Aorta (tissue), 5 donors: ENCODE results near the gene ZNF594. TPM values are rescaled to one million over a fixed set of nuclear protein-coding genes. Genes with fewer than 3 reads are reported as not detected.

ENCODE experiments used
- ATAC-seq: fragments of 200-7000 bp; cut with Tn5 transposase; one replicate; pipeline ENCODE4 v1.9.1; 2022; ENCODE audit warnings: moderate library complexity; ENCODE audit not compliant: low FRiP score
- DNase-seq, 2 donors: peaks; one replicate each; pipeline ENCODE4 v3.0.0-alpha.2; 2020
- H3K27ac ChIP-seq, 2 donors: one replicate each; pipeline ENCODE4 v1.5.1; 2013; ENCODE audit warnings: low read length in 2 of 2, mild to moderate bottlenecking in 2 of 2, moderate library complexity in 2 of 2, control low read depth in 1 of 2, inconsistent platforms in 1 of 2, low read depth in 1 of 2
- H3K27me3 ChIP-seq, 2 donors: one replicate each; pipeline ENCODE4 v1.6.1; 2013; ENCODE audit warnings: control low read depth in 1 of 2, low read length in 1 of 2, mild to moderate bottlenecking in 1 of 2, moderate library complexity in 1 of 2; ENCODE audit not compliant: insufficient read depth in 2 of 2, control insufficient read depth in 1 of 2
- H3K36me3 ChIP-seq, 2 donors: one replicate each; pipeline ENCODE4 v1.6.1; 2013; ENCODE audit warnings: control low read depth in 1 of 2, low read length in 1 of 2, mild to moderate bottlenecking in 1 of 2; ENCODE audit not compliant: insufficient read depth in 2 of 2, control insufficient read depth in 1 of 2
- H3K4me1 ChIP-seq, 2 donors: one replicate each; pipeline ENCODE4 v1.6.1; 2013; ENCODE audit warnings: low read length in 2 of 2, control low read depth in 1 of 2, mild to moderate bottlenecking in 1 of 2, moderate library complexity in 1 of 2; ENCODE audit not compliant: insufficient read depth in 2 of 2, control insufficient read depth in 1 of 2
- H3K4me3 ChIP-seq, 2 donors: one replicate each; pipeline ENCODE4 v1.5.1; 2013; ENCODE audit warnings: low read length in 2 of 2, control low read depth in 1 of 2, mild to moderate bottlenecking in 1 of 2
- H3K9me3 ChIP-seq: one replicate; pipeline ENCODE4 v1.6.1; 2013; ENCODE audit warnings: mild to moderate bottlenecking, low read length; ENCODE audit not compliant: control insufficient read depth
- WGBS, 2 donors: extraction: QIAGEN DNeasy Blood & Tissue Kit; methylation state at CpG; one replicate each; pipeline ENCODE4 v1.1.7; 2013; 5-methylcytosine and 5-hydroxymethylcytosine counted together
- intact Hi-C, 2 donors: fragments of 100-400 bp; cut with DNase I; formaldehyde crosslinking; loops; one replicate each; pipeline versions ENCODE4 v1.14.2 to v1.15.0; 2022
- polyA plus RNA-seq, 2 donors: library from polyadenylated mRNA; stranded (reverse); fragments of 200-250 nt; gene quantifications; one replicate each; pipeline ENCODE4 v1.2.3, GENCODE V29; 2013
- total RNA-seq, 2 donors: library from RNA; stranded (reverse); fragmentation: NEBNext Ultra II Directional; extraction: Animal tissue kit (Norgen Biotek cat#: 25700); gene quantifications; one replicate each; pipeline ENCODE4 v1.2.1, GENCODE V29; 2021
- donor health status: healthy with polysubstance abuse.
- donor health status: Bipolar disorder and iron deficiency.
- donor health status: DM: no; HTN: no; CAD: no.
- donor health status: DM: no; HTN: no; CAD: no.
- donor health status: DM: yes; HTN: yes; CAD: no.

ZNF594 gene
- total and polyA plus RNA-seq, 4 donors = 0.75 to 10.3 (median 5.0) TPM

DNA sequence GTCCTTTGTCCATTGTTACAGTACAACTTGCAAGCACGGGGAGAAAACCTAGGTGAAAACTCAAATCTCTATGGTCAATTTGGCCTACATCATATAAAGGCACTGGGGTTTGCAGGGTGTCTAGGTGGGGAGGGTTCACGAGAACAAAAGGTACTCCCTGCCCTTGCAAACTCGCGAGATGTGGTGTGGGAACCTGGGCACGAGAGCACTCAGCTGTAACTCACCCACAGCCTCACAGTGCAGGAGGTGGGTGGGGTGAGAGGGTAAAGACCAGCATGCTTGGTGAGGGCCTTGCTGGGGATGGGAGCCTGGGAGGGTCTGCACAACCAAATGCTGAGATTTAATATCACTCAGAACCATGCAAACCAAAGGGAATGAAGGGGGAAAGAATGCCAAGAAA is 18.4 kb upstream of the ZNF594 start:
- no peak overlapping the region for H3K4me3 ChIP-seq
- DNase-seq (no peak), ATAC-seq (no peak)
- no peaks in the 10 kb centered on the region for H3K4me1 ChIP-seq
- H3K27me3 ChIP-seq = no peaks in the 10 kb centered on the region
- H3K27ac ChIP-seq = no peak overlapping the region
- H3K36me3 ChIP-seq = peaks cover 0 to 3% of the 10 kb centered on the region in 2 donors
- no peaks in the 10 kb centered on the region for H3K9me3 ChIP-seq
- 81 to 86% methylated on average over 5 of the region's 5 CpGs for WGBS, 2 donors
- intact Hi-C loops = no loop called here

DNA sequence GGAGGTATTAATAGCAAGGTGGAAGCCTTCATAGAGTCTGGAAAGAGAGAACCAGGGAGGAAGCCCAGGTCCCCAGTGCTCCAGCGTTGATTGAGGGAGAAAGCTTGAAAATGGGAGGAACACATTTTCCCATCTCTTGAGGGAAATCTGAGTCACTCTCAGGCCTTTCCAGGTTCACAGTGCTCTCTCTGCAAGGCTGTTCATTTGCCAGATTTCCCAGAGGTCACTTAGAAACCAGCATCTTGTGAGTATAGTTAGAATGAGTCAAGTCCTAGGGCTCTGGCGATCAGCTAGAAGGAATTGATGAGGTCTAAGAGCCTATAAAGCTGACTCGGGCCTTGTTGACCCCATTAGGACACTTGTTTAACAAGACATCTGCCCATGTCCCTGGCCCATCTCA is 17.7 kb upstream of the ZNF594 start:
- Histone ChIP-seq H3K27me3 (no peaks in the 10 kb centered on the region), H3K9me3 (no peaks in the 10 kb centered on the region), H3K4me1 (no peaks in the 10 kb centered on the region), H3K27ac (no peak overlapping the region), H3K4me3 (no peak overlapping the region), H3K36me3 (peaks cover 0 to 3% of the 10 kb centered on the region in 2 donors)
- ATAC-seq = no peak
- DNase-seq = no peak
- intact Hi-C loops = no loop called here
- 88 to 94% methylated on average over 3 of the region's 3 CpGs for WGBS, 2 donors

DNA sequence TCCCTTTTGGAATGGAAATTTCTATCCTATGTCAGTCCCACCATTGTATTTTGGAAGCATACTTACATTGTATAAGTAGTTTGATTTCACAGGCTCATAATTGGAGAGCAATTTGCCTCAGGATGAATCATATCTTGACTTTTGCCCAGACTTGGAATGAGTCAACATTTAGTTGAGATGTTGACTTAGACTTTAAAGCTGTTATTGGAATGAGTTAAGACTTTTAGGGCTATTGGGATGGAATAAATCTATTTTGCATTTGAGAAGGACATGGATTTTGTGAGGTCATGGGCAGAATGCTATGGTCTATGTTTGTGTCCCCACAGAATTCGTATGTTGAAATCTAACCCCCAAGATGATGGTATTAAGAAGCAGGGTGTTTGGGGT is 12.2 kb upstream of the ZNF594 start:
- no peaks in the 10 kb centered on the region for H3K36me3 ChIP-seq
- no peak for ATAC-seq
- no peak overlapping the region for H3K27ac ChIP-seq
- no peaks in the 10 kb centered on the region for H3K9me3 ChIP-seq
- intact Hi-C loops = no loop called here
- no peak overlapping the region for H3K4me3 ChIP-seq
- no peaks in the 10 kb centered on the region for H3K27me3 ChIP-seq
- WGBS, 2 donors = 81 to 88% methylated on average over 1 of the region's 1 CpG
- no peaks in the 10 kb centered on the region for H3K4me1 ChIP-seq
- no peak for DNase-seq

DNA sequence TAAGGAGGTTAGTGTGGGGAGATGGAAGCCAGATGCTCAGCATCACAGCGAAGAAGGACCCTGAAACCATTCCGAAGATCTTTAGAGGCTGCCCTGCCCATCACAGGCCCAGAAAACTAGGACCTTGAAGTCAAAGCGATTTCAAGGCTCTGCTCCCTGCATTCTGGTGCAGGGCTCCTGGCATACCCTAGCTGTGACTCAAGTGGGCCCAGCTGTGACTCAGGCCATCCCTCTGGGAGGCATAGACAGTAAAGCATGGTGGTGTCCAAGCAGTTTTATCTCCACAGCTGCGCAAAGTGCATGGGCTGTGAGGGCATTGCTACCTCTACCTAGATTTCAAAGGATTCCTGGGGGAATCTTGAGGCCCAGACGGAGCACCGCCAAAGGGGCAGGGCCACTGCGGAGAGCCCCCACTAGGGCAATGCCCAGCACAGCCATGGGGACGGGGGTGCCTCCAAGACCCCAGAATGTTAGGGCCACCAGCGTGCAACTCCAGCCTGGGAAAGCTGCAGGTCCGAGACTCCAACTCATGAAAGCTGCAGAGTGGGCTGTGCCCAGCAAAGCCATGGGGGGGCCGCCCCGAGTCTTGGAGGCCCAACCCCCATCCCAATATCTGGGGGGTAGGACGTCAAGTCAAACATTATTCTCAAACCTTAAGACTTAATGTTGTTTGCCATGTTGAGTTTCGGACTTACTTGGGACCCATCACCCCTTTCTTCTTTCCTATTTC is 11.7 kb upstream of the ZNF594 start:
- Histone ChIP-seq H3K4me1 (no peaks in the 10 kb centered on the region), H3K4me3 (no peak overlapping the region), H3K9me3 (no peaks in the 10 kb centered on the region), H3K27me3 (no peaks in the 10 kb centered on the region), H3K27ac (no peak overlapping the region), H3K36me3 (no peaks in the 10 kb centered on the region)
- intact Hi-C loops = no loop called here
- 96% methylated on average over 14 of the region's 14 CpGs for WGBS, 2 donors
- no peak for ATAC-seq
- DNase-seq = no peak

DNA sequence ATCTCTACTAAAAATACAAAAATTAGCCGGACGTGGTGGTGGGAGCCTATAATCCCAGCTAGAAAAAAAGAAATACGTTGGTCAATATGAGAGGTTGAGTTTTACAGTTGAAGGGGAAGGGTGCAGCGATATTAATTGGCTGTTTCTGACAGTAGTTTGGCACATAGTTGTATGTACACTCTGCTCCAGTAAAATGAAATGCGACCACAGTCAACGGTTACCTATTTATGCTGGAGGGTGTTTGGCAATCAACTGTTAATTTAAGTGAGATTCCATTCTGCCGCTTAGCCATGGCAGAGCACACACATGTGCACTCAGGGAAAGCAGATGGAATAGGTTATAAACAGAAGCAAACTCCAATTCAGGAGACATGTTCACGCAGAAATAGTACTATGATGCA is 9.3 kb upstream of the ZNF594 start:
- Histone ChIP-seq H3K27me3 (no peaks in the 10 kb centered on the region), H3K9me3 (no peaks in the 10 kb centered on the region), H3K4me3 (no peak overlapping the region), H3K36me3 (no peaks in the 10 kb centered on the region), H3K27ac (no peak overlapping the region), H3K4me1 (no peaks in the 10 kb centered on the region)
- 89 to 92% methylated on average over 8 of the region's 8 CpGs for WGBS, 2 donors
- ATAC-seq (no peak), DNase-seq (no peak)
- intact Hi-C loops = no loop called here

DNA sequence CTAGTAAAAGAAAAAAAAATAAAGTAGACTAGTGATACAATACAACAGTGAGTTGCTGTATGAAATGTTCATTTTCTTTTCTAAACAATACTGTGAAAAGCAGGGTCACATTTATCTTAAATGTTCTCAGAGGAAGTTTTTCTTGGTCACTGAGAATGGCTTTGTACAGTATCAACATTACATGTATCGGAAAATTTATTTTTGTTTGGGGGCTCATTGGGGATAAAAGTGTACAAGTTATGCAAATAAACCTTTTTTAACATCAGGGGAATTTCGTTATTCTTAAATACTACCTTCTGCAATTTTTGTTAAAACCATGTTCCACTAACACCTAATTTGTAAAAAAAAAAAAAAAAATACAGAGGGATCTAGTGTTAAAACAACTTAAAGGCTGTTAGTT is 8.7 kb upstream of the ZNF594 start:
- no peak overlapping the region for H3K27ac ChIP-seq
- DNase-seq (no peak), ATAC-seq (no peak)
- no peak overlapping the region for H3K4me3 ChIP-seq
- WGBS, 2 donors = 36 to 54% methylated on average over 2 of the region's 2 CpGs
- H3K27me3 ChIP-seq = no peaks in the 10 kb centered on the region
- H3K9me3 ChIP-seq = no peaks in the 10 kb centered on the region
- H3K36me3 ChIP-seq = no peaks in the 10 kb centered on the region
- intact Hi-C loops = no loop called here
- no peaks in the 10 kb centered on the region for H3K4me1 ChIP-seq

DNA sequence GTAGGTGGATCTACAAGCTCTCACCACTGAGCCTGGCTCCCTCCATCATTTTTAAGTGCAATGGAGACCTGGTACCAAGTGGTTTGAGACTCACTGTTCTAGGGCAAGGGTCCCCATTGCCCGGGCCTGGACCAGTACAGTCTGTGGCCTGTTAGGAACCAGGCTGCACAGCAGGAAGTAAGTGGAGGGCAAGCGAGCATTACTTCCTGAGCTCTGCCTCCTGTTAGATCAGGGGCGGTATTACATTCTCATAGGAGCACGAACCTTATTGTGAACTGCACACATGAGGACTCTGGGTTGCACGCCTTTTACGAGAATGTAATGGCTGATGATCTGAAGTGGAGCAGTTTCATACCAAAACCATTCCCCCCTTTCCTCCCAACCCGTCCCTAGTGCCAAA is 6.8 kb upstream of the ZNF594 start:
- Histone ChIP-seq H3K9me3 (no peaks in the 10 kb centered on the region), H3K36me3 (no peaks in the 10 kb centered on the region), H3K27ac (no peak overlapping the region), H3K27me3 (no peaks in the 10 kb centered on the region), H3K4me3 (no peak overlapping the region), H3K4me1 (no peaks in the 10 kb centered on the region)
- DNase-seq (no peak), ATAC-seq (no peak)
- intact Hi-C loops = no loop called here
- WGBS, 2 donors = 92 to 95% methylated on average over 7 of the region's 7 CpGs

DNA sequence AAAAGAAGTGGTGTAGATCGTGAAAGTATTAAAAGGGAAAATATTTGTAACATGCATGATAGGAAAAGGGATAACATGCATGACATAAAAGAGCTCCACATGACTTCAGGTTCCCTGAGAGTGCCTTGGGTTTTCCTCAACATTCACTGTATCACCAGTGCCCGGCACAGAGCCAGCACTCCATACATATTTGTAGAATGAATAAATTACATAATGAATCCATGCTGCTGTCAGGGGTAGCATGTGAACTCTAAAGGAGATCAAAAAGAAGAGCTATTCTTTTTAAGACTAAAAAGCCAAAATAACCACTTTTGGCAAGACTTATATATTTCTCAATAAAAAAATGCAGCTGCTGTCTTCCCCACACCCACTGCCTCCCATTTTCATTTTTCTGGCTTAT is 2.7 kb upstream of the ZNF594 start:
- DNase-seq (no peak), ATAC-seq (no peak)
- Histone ChIP-seq H3K4me3 (no peak overlapping the region), H3K9me3 (peaks cover 1% of the 10 kb centered on the region), H3K27me3 (no peaks in the 10 kb centered on the region), H3K36me3 (no peaks in the 10 kb centered on the region), H3K4me1 (no peaks in the 10 kb centered on the region), H3K27ac (no peak overlapping the region)
- intact Hi-C loops = no loop called here
- 84 to 86% methylated on average over 2 of the region's 2 CpGs for WGBS, 2 donors

DNA sequence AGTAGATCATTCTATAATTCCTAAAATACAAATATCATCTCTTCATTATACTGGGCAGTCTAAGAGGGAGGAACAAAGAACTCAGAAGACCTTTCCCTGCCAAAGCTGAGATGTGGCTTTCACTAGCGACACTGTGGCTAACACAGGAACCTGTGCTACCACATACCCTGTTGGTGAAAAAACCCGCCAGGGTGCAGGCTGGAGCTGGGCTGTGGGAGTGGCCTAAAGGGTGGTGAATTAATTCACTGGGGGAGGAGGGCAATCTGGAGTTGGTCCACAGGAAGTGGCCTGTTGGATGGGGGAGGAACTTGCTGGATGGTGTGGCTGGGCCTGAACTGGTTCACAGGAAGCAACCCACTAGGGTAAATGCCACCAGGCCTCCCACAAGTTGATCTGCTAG is 7.4 kb downstream of the ZNF594 start:
- no peak overlapping the region for H3K27ac ChIP-seq
- no peaks in the 10 kb centered on the region for H3K27me3 ChIP-seq
- H3K4me1 ChIP-seq = no peaks in the 10 kb centered on the region
- 97% methylated on average over 2 of the region's 2 CpGs for WGBS, 2 donors
- H3K9me3 ChIP-seq = peaks cover 33% of the 10 kb centered on the region
- intact Hi-C loops = no loop called here
- DNase-seq (no peak), ATAC-seq (no peak)
- no peaks in the 10 kb centered on the region for H3K36me3 ChIP-seq
- H3K4me3 ChIP-seq = no peak overlapping the region
